Ishikawa (cell line): ENCODE data around the gene FHIT.

Source experiments
- CEBPB ChIP-seq: IDR thresholded peaks from 2 replicates; pipeline ENCODE4 v1.6.1; 2012
- CREB1 ChIP-seq: IDR thresholded peaks from 2 replicates; pipeline ENCODE4 v1.6.1; 2012; ENCODE audit warnings: low read depth
- EGR1 ChIP-seq: IDR thresholded peaks from 2 replicates; pipeline ENCODE4 v1.6.1; 2012
- EP300 ChIP-seq: IDR thresholded peaks from 2 replicates; pipeline ENCODE4 v1.6.1; 2012; ENCODE audit warnings: borderline replicate concordance
- FOXM1 ChIP-seq: IDR thresholded peaks from 2 replicates; pipeline ENCODE4 v1.6.1; 2012; ENCODE audit warnings: low read depth, borderline replicate concordance
- NFIC ChIP-seq: IDR thresholded peaks from 2 replicates; pipeline ENCODE4 v1.6.1; 2012
- RAD21 ChIP-seq: IDR thresholded peaks from 2 replicates; pipeline ENCODE4 v1.6.1; 2012; ENCODE audit warnings: low read depth
- REST ChIP-seq: IDR thresholded peaks from 2 replicates; pipeline ENCODE4 v1.6.1; 2012; ENCODE audit warnings: low read depth, mild to moderate bottlenecking
- TAF1 ChIP-seq: IDR thresholded peaks from 2 replicates; pipeline ENCODE4 v1.6.1; 2012; ENCODE audit warnings: low read depth, mild to moderate bottlenecking
- TCF12 ChIP-seq: IDR thresholded peaks from 2 replicates; pipeline ENCODE4 v1.6.1; 2012; ENCODE audit warnings: low read depth
- TEAD4 ChIP-seq: IDR thresholded peaks from 2 replicates; pipeline ENCODE4 v1.6.1; 2012
- USF1 ChIP-seq: IDR thresholded peaks from 2 replicates; pipeline ENCODE4 v1.6.1; 2012
- YY1 ChIP-seq: IDR thresholded peaks from 2 replicates; pipeline ENCODE4 v1.6.1; 2012; ENCODE audit warnings: low read depth
- ZBTB7A ChIP-seq: IDR thresholded peaks from 2 replicates; pipeline ENCODE4 v1.6.1; 2012; ENCODE audit warnings: low read depth
- TF ChIP-seq, protein P1 (sequence below): IDR thresholded peaks from 2 replicates; pipeline ENCODE4 v1.6.1; 2012

Gene FHIT

GRCh38 chr3:60216462-60217075, 1034.7 kb downstream of the FHIT start:
- no peak for TF ChIP-seq CREB1
- no peak for TF ChIP-seq ZBTB7A
- no peak for TF ChIP-seq RAD21
- no peak for TF ChIP-seq CEBPB
- TF ChIP-seq TEAD4, result no peak
- TF ChIP-seq, protein P1, sequence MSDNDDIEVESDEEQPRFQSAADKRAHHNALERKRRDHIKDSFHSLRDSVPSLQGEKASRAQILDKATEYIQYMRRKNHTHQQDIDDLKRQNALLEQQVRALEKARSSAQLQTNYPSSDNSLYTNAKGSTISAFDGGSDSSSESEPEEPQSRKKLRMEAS, result no peak
- TF ChIP-seq YY1, result no peak
- TF ChIP-seq TAF1, result no peak
- no peak for TF ChIP-seq USF1
- no peak for TF ChIP-seq EGR1
- no peak for TF ChIP-seq REST
- TF ChIP-seq NFIC, result no peak
- TF ChIP-seq EP300, result no peak
- TF ChIP-seq TCF12, result no peak
- no peak for TF ChIP-seq FOXM1

DNA sequence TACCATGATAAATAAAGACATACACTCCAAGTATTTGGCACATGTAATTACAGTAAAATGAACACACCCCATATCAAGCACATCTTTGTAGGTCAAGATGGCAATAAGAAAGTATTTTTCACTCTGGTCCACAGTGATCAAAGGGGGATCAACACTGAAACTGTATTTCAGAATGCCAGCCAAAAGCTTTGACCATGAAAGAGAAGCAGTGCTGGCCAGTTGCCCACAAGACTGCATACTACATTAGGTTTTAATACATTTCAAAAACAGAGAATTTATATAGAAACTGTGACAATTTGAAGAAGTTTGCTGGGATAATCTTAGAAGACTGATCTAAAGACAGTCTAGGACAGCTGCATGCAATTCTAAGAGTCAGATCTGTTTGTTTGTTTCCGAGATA, 1035.3 kb downstream of the FHIT start:
- TF ChIP-seq TAF1 (no peak), EP300 (no peak), USF1 (no peak), REST (no peak), FOXM1 (no peak), TEAD4 (no peak)

DNA sequence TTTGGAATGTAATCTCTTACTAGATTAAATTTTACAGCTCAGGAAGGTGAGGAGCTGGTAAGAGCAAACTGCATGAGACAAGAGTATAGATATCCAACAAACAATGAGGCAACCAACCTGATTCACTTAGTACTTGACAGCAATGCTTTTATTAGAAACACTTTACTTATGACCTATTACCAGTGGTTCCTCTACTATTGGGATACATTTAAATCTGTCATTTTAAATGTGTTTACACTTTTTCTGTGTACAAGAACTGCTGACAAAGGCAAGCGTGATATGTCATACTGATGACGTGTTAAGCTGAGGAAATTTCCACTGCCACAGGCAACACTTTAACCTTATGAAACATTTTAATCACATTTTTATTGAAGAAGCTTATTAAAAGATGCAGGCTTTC, 1043.3 kb downstream of the FHIT start:
- TF ChIP-seq EGR1 (no peak), NFIC (no peak), CEBPB (no peak), USF1 (no peak), EP300 (no peak), ZBTB7A (no peak), TAF1 (no peak), TCF12 (no peak), REST (no peak), FOXM1 (no peak), CREB1 (no peak), YY1 (no peak), TEAD4 (no peak), RAD21 (no peak)
- TF ChIP-seq, protein P1, result no peak

GRCh38 chr3:60206206-60206605, 1045.0 kb downstream of the FHIT start:
- TF ChIP-seq TCF12, result 0 out of 2 replicates have a peak, but pooled peaks have one; percentile 17
- no peak for TF ChIP-seq USF1
- TF ChIP-seq EGR1, result no peak
